H1 (cell line): ENCODE measurements around the gene PDGFD. TPM values are rescaled to one million over a fixed set of nuclear protein-coding genes. Genes with fewer than 3 reads are reported as not detected.

Experiments used
- CTCF ChIA-PET: fragments of 300-600 bp; sonication (Branson Sonifier 250); formaldehyde crosslinking; loops from one replicate; lab custom pipeline; 2021; ENCODE audit not compliant: partially characterized antibody; lab: Charles Lee
- POLR2A ChIA-PET: fragments of 300-600 bp; sonication (Branson Sonifier 250); formaldehyde crosslinking; loops from one replicate; lab custom pipeline; 2021; ENCODE audit warnings: inconsistent platforms; ENCODE audit not compliant: partially characterized antibody; lab: Charles Lee
- DNase-seq, 2 experiments: peaks; one replicate each; pipeline versions ENCODE4 v3.0.0 to v3.0.0-alpha.2; 2010 to 2022; ENCODE audit warnings: low spot score in 2 of 2, low read depth in 1 of 2, mixed read lengths in 1 of 2
- FAIRE-seq: peaks from 2 replicates; lab custom pipeline; 2011; peaks lifted over from hg19 to GRCh38; lab: Jason Lieb, UNC
- H2AFZ ChIP-seq: 2 replicates; pipeline ENCODE4 v1.8.1; 2012; ENCODE audit warnings: low read length, inconsistent platforms
- H2AK5ac ChIP-seq: 2 replicates; pipeline ENCODE4 v1.6.1; 2013; ENCODE audit warnings: low read depth, low read length
- H2BK120ac ChIP-seq: replicated peaks from 2 replicates; pipeline ENCODE3; 2013; ENCODE audit warnings: low read depth, low read length, inconsistent platforms
- H2BK12ac ChIP-seq: 2 replicates; pipeline ENCODE4 v1.6.1; 2013; ENCODE audit warnings: low read depth, low read length
- H2BK15ac ChIP-seq: 2 replicates; pipeline ENCODE4 v1.6.1; 2013; ENCODE audit warnings: low read length
- H2BK20ac ChIP-seq: 2 replicates; pipeline ENCODE4 v1.6.1; 2013; ENCODE audit warnings: low read length
- H2BK5ac ChIP-seq: 2 replicates; pipeline ENCODE4 v1.6.1; 2013; ENCODE audit warnings: low read depth, low read length
- H3K14ac ChIP-seq: 2 replicates; pipeline ENCODE4 v1.6.1; 2013; ENCODE audit warnings: inconsistent platforms; ENCODE audit not compliant: insufficient read length
- H3K18ac ChIP-seq: 2 replicates; pipeline ENCODE4 v1.6.1; 2013; ENCODE audit warnings: low read length; ENCODE audit errors: extremely low read depth
- H3K23ac ChIP-seq: 2 replicates; pipeline ENCODE4 v1.6.1; 2013; ENCODE audit warnings: inconsistent platforms; ENCODE audit not compliant: insufficient read length
- H3K23me2 ChIP-seq: 2 replicates; pipeline ENCODE4 v1.6.1; 2013; ENCODE audit warnings: low read depth, low read length
- H3K27ac ChIP-seq: 2 replicates; pipeline ENCODE4 v1.6.1; 2011; ENCODE audit warnings: low read depth, low read length, inconsistent platforms
- H3K27me3 ChIP-seq, 4 experiments: replicated peaks in 1 of 4; 1 replicate in 1 of 4; 2 replicates in 3 of 4; pipeline versions ENCODE4 v1.6.1 to v1.8.1; 2011 to 2013; ENCODE audit warnings: low read length in 3 of 4, mild to moderate bottlenecking in 3 of 4, inconsistent platforms in 2 of 4, mixed read lengths in 2 of 4, moderate library complexity in 1 of 4; ENCODE audit not compliant: control insufficient read depth in 3 of 4, insufficient read depth in 3 of 4; ENCODE audit errors: extremely low read depth in 1 of 4
- H3K36me3 ChIP-seq, 4 experiments: 2 replicates each; pipeline versions ENCODE4 v1.6.1 to v1.8.1; 2011 to 2013; ENCODE audit warnings: mild to moderate bottlenecking in 4 of 4, low read length in 3 of 4, moderate library complexity in 2 of 4, control low read depth in 1 of 4, inconsistent platforms in 1 of 4; ENCODE audit not compliant: insufficient read depth in 4 of 4, control insufficient read depth in 2 of 4
- H3K4ac ChIP-seq: replicated peaks from 2 replicates; pipeline ENCODE3; 2013; ENCODE audit warnings: low read length, low read depth, mixed read lengths, inconsistent platforms; ENCODE audit not compliant: insufficient read length
- H3K4me1 ChIP-seq, 4 experiments: replicated peaks in 1 of 4; 1 replicate in 1 of 4; 2 replicates in 3 of 4; pipeline versions ENCODE4 v1.6.1 to v1.8.1; 2011 to 2013; ENCODE audit warnings: low read length in 3 of 4, inconsistent platforms in 2 of 4, mixed read lengths in 1 of 4; ENCODE audit not compliant: insufficient read depth in 4 of 4, control insufficient read depth in 3 of 4
- H3K4me2 ChIP-seq, 2 experiments: 2 replicates each; pipeline versions ENCODE4 v1.6.1 to v1.8.1; 2011 to 2013; ENCODE audit warnings: low read depth in 2 of 2, low read length in 2 of 2, control low read depth in 1 of 2, inconsistent platforms in 1 of 2, mild to moderate bottlenecking in 1 of 2; ENCODE audit not compliant: insufficient read depth in 1 of 2
- H3K4me3 ChIP-seq, 4 experiments: fragments of 200-600, 300-600 bp in 1 of 4; sonication (generic), shearing (Covaris generic), sonication (Bioruptor Twin) in 1 of 4; 2 replicates each; pipeline versions ENCODE4 v1.5.1 to v1.8.1; 2011 to 2016; ENCODE audit warnings: low read length in 4 of 4, low read depth in 3 of 4, control low read depth in 2 of 4, inconsistent platforms in 2 of 4, mild to moderate bottlenecking in 2 of 4, mixed read lengths in 1 of 4, moderate library complexity in 1 of 4; ENCODE audit not compliant: insufficient read depth in 2 of 4; ENCODE audit errors: extremely low read depth in 1 of 4
- H3K56ac ChIP-seq: replicated peaks from 2 replicates; pipeline ENCODE3; 2013; ENCODE audit warnings: low read depth, mild to moderate bottlenecking, mixed read lengths, low read length, inconsistent platforms; ENCODE audit not compliant: insufficient read length
- H3K79me1 ChIP-seq: 2 replicates; pipeline ENCODE4 v1.6.1; 2013; ENCODE audit warnings: low read depth, low read length, control low read depth
- H3K79me2 ChIP-seq, 2 experiments: 2 replicates each; pipeline versions ENCODE4 v1.6.1 to v1.8.1; 2012 to 2013; ENCODE audit warnings: low read length in 2 of 2, mild to moderate bottlenecking in 2 of 2, inconsistent platforms in 1 of 2; ENCODE audit not compliant: insufficient read depth in 2 of 2, control insufficient read depth in 1 of 2
- H3K9ac ChIP-seq, 4 experiments: replicated peaks in 1 of 4; 1 replicate in 1 of 4; 2 replicates in 3 of 4; pipeline versions ENCODE4 v1.6.1 to v1.8.1; 2011 to 2013; ENCODE audit warnings: low read depth in 3 of 4, low read length in 3 of 4, control low read depth in 2 of 4, mild to moderate bottlenecking in 2 of 4, moderate library complexity in 2 of 4, inconsistent platforms in 1 of 4; ENCODE audit errors: extremely low read depth in 1 of 4
- H3K9me3 ChIP-seq, 2 experiments: 2 replicates each; pipeline versions ENCODE4 v1.6.1 to v1.8.1; 2012 to 2013; ENCODE audit warnings: mild to moderate bottlenecking in 2 of 2, moderate library complexity in 2 of 2, control low read depth in 1 of 2, inconsistent platforms in 1 of 2, low read depth in 1 of 2, low read length in 1 of 2, mixed read lengths in 1 of 2; ENCODE audit not compliant: insufficient read depth in 2 of 2
- H4K20me1 ChIP-seq, 2 experiments: replicated peaks in 1 of 2; 2 replicates each; pipeline versions ENCODE3 to v1.8.1; 2011 to 2013; ENCODE audit warnings: inconsistent platforms in 2 of 2, low read length in 2 of 2, mild to moderate bottlenecking in 1 of 2; ENCODE audit not compliant: insufficient read depth in 2 of 2, control insufficient read depth in 1 of 2
- H4K5ac ChIP-seq: 2 replicates; pipeline ENCODE4 v1.6.1; 2013; ENCODE audit warnings: low read length, low read depth, mixed read lengths, inconsistent platforms; ENCODE audit not compliant: insufficient read length
- H4K8ac ChIP-seq: 2 replicates; pipeline ENCODE4 v1.8.0; 2013; ENCODE audit warnings: mild to moderate bottlenecking, moderate library complexity, low read length, inconsistent platforms; ENCODE audit not compliant: insufficient read depth; ENCODE audit errors: extremely low read depth
- H4K91ac ChIP-seq: replicated peaks from 2 replicates; pipeline ENCODE3; 2013; ENCODE audit warnings: low read length, mixed read lengths, inconsistent platforms; ENCODE audit not compliant: insufficient read length
- ASH2L ChIP-seq: fragments of 200-600, 300-600 bp; sonication (generic); IDR thresholded peaks from one replicate; pipeline ENCODE4 v1.7.1; 2017; ENCODE audit warnings: low read length
- BACH1 ChIP-seq: IDR thresholded peaks from 2 replicates; pipeline ENCODE4 v1.6.1; 2012; ENCODE audit warnings: low read length, improper control_type of control experiment
- BRCA1 ChIP-seq: IDR thresholded peaks from 2 replicates; pipeline ENCODE4 v1.6.1; 2012; ENCODE audit warnings: low read depth, low read length, improper control_type of control experiment
- CHD1 ChIP-seq: IDR thresholded peaks from 2 replicates; pipeline ENCODE4 v1.6.1; 2012; ENCODE audit warnings: low read depth, low read length, improper control_type of control experiment
- EP300 ChIP-seq, 2 experiments: IDR thresholded peaks; 1 replicate in 1 of 2; 2 replicates in 1 of 2; pipeline ENCODE4 v1.6.1; 2011 to 2012; ENCODE audit warnings: low read depth in 2 of 2, low read length in 2 of 2, mild to moderate bottlenecking in 2 of 2, borderline replicate concordance in 1 of 2, inconsistent platforms in 1 of 2, moderate library complexity in 1 of 2
- JUN ChIP-seq: IDR thresholded peaks from 2 replicates; pipeline ENCODE4 v1.6.1; 2011; ENCODE audit warnings: low read depth, mild to moderate bottlenecking, improper control_type of control experiment, low read length
- MAFK ChIP-seq: IDR thresholded peaks from 2 replicates; pipeline ENCODE4 v1.6.1; 2012; ENCODE audit warnings: low read depth, mild to moderate bottlenecking, improper control_type of control experiment, low read length
- RBBP5 ChIP-seq: IDR thresholded peaks from 2 replicates; pipeline ENCODE4 v1.7.1; 2012; ENCODE audit warnings: low read depth, mild to moderate bottlenecking, inconsistent platforms, low read length, moderate library complexity, borderline replicate concordance
- SP2 ChIP-seq: IDR thresholded peaks from 2 replicates; pipeline ENCODE4 v1.6.1; 2012; ENCODE audit warnings: mild to moderate bottlenecking, low read length, inconsistent platforms
- TBP ChIP-seq: IDR thresholded peaks from 2 replicates; pipeline ENCODE4 v1.6.1; 2011; ENCODE audit warnings: low read depth, low read length, improper control_type of control experiment
- ZNF274 ChIP-seq: IDR thresholded peaks from 2 replicates; pipeline ENCODE4 v1.7.0; 2012; ENCODE audit warnings: low read length, borderline replicate concordance; ENCODE audit errors: extremely low read depth
- WGBS, 2 experiments: shearing (Covaris generic) in 1 of 2; methylation state at CpG; one replicate each; pipeline versions ENCODE4 v1.1.6 to v1.1.7; 2013 to 2015; ENCODE audit warnings: low lambda C conversion rate in 2 of 2, mixed read lengths in 2 of 2, inconsistent platforms in 1 of 2, low coverage in 1 of 2, missing lambda C conversion rate in 1 of 2; ENCODE audit not compliant: insufficient replicate concordance in 2 of 2, insufficient coverage in 1 of 2, insufficient read length in 1 of 2; ENCODE audit errors: extremely low coverage in 1 of 2, missing lambda C conversion rate in 1 of 2; 5-methylcytosine and 5-hydroxymethylcytosine counted together
- polyA plus RNA-seq, 7 experiments: library from polyadenylated mRNA; depleted of rRNA in 3 of 7; stranded (reverse) in 5 of 7; unstranded in 2 of 7; fragments of >200 nt in 5 of 7; fragments of 200-250 nt in 2 of 7; gene quantifications; 1 replicate in 5 of 7; 2 replicates in 1 of 7; 4 replicates in 1 of 7; pipeline versions ENCODE4 v1.2.1 to v1.2.3, GENCODE V29; 2011 to 2013; ENCODE audit warnings: missing spikeins in 2 of 7, mixed read lengths in 2 of 7
- total RNA-seq: library from RNA; stranded (reverse); fragmentation: NEBNext Ultra II Directional; extraction: Animal tissue kit (Norgen Biotek cat#: 25700); gene quantifications from 2 replicates; pipeline ENCODE4 v1.2.1, GENCODE V29; 2021
- TF ChIP-seq, protein P1 (sequence below): IDR thresholded peaks from 2 replicates; pipeline ENCODE4 v1.6.1; 2011; ENCODE audit warnings: low read depth, mild to moderate bottlenecking, low read length; ENCODE audit not compliant: insufficient read depth

The PDGFD gene
- total and polyA plus RNA-seq, 2 of the 8 experiments (the other 6 are each of a cell fraction or from before 2014, with no cell fraction given) = 1.1 to 3.9 TPM

- Histone ChIP-seq H2BK5ac (no peak overlapping the region), H4K5ac (no peak overlapping the region), H3K56ac (no peak overlapping the region), H2BK12ac (no peak overlapping the region), H3K27ac (no peak overlapping the region), H3K9ac (no peak overlapping the region), H4K20me1 (no peaks in the 10 kb centered on the region), H3K9me3 (no peaks in the 10 kb centered on the region), H3K23me2 (no peaks in the 10 kb centered on the region), H3K4ac (no peak overlapping the region), H3K27me3 (peaks cover 0 to 1% (median 0%) of the 10 kb centered on the region in 4 experiments; a peak in 1 of 7 replicates), H3K14ac (no peak overlapping the region), H3K4me2 (no peak overlapping the region), H2AK5ac (no peak overlapping the region), H3K4me1 (peaks cover 0 to 2% (median 0%) of the 10 kb centered on the region in 4 experiments; a peak in 2 of 7 replicates), H3K79me1 (no peaks in the 10 kb centered on the region), H3K36me3 (no peaks in the 10 kb centered on the region), H3K23ac (no peak overlapping the region), H4K91ac (no peak overlapping the region), H4K8ac (no peak overlapping the region), H2BK20ac (no peak overlapping the region), H2BK15ac (no peak overlapping the region), H2AFZ (no peak overlapping the region), H3K18ac (no peak overlapping the region), H3K4me3 (no peak overlapping the region), H2BK120ac (no peak overlapping the region), H3K79me2 (no peaks in the 10 kb centered on the region)
- FAIRE-seq (no peak), DNase-seq (no peak)
- ChIA-PET POLR2A (no interaction called here), CTCF (interaction anchor here (1.0 kb wide), 1 partner anchor 32 kb away, joined by 4 read pairs; no protein-coding TSS in a partner anchor)
- WGBS, 2 experiments = 85% methylated on average over 4 of the region's 4 CpGs; no CpG with 5 or more reads in 1 of the 2 experiments
- TF ChIP-seq RBBP5 (no peak), SP2 (no peak), BRCA1 (no peak), EP300 (IDR thresholded peaks at IDR 0.05; ENCODE audit: borderline replicate concordance in 1 of 2, low read depth in 2 of 2, low read length in 2 of 2) (no peak), CHD1 (no peak), BACH1 (no peak), MAFK (no peak), ASH2L (no peak), TBP (no peak), ZNF274 (no peak), JUN (no peak)
- TF ChIP-seq, protein P1, sequence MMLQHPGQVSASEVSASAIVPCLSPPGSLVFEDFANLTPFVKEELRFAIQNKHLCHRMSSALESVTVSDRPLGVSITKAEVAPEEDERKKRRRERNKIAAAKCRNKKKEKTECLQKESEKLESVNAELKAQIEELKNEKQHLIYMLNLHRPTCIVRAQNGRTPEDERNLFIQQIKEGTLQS = no peak
Measured at GRCh38 chr11:103867481-103867880, 296.5 kb downstream of the PDGFD start.
